Activated CD4-positive, alpha-beta memory T cell treated with anti-CD3 and anti-CD28 coated beads, Interleukin-2, amount 10 ng/mL, durations not matched to agents 7 days and 5 days (primary cell): ENCODE data around the gene HIVEP2. TPM values are rescaled to one million over a fixed set of nuclear protein-coding genes. Genes with fewer than 3 reads are reported as not detected.

Experiments used
- CTCF ChIA-PET: fragments of 350-600 bp; sonication (Branson Sonifier 250); formaldehyde crosslinking; loops from one replicate; lab custom pipeline; 2021; ENCODE audit warnings: antibody characterized with exemption, inconsistent platforms; lab: Charles Lee
- POLR2A ChIA-PET: fragments of 350-600 bp; sonication (Branson Sonifier 250); formaldehyde crosslinking; loops from one replicate; lab custom pipeline; 2021; ENCODE audit warnings: antibody characterized with exemption; lab: Charles Lee
- DNase-seq: peaks from one replicate; pipeline ENCODE4 v3.0.0-alpha.2; 2020
- H3K27ac Mint-ChIP-seq: one replicate; pipeline ENCODE4 v1.8.0; 2021; ENCODE audit warnings: mild to moderate bottlenecking, mixed read lengths
- H3K27me3 Mint-ChIP-seq: one replicate; pipeline ENCODE4 v1.8.0; 2021; ENCODE audit warnings: mixed read lengths
- H3K36me3 Mint-ChIP-seq: one replicate; pipeline ENCODE4 v1.8.0; 2021; ENCODE audit warnings: low read depth, mixed read lengths
- H3K4me1 Mint-ChIP-seq: one replicate; pipeline ENCODE4 v1.8.0; 2021; ENCODE audit warnings: mixed read lengths
- H3K4me3 Mint-ChIP-seq: one replicate; pipeline ENCODE4 v1.8.0; 2021; ENCODE audit warnings: mild to moderate bottlenecking, mixed read lengths
- H3K9me3 Mint-ChIP-seq: one replicate; pipeline ENCODE4 v1.8.0; 2021; ENCODE audit warnings: mixed read lengths
- total RNA-seq, 2 experiments: library from RNA; stranded (reverse); gene quantifications; one replicate each; pipeline ENCODE4 v1.2.3, GENCODE V29; 2021

HIVEP2 gene
- total RNA-seq, 2 experiments from 2014 or later = 30.5 to 32.8 TPM

DNA sequence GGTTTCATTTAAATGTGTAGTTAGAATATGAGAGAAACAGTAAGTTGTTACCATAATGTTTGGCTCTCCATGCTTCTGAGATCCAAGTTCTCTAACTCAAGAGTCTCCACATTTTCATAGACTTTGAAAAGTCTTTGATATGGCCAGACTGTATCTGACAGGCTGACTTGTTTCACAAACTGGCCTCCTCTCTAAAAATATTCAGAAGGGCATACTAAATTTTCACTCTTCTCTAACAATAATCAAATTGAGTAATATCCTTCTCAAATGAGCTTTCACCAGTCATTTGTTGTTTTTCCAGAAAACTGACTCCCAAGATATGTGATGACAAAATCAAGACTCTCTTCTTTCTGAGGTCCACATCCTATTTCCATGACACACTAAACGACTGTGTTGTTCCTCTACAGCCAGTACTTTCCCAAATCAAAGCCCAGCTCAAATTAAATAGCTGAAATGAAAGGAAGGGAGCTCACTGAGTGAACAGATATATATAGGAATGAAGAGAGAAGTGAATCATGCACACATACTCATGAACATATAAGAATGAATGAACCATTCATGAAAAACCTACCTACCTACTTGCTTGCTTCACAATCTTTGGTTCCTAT lies 15.1 kb downstream of the HIVEP2 start:
- H3K4me1 Mint-ChIP-seq = peaks cover 73% of the 10 kb centered on the region
- H3K9me3 Mint-ChIP-seq = no peaks in the 10 kb centered on the region
- no peaks in the 10 kb centered on the region for H3K27me3 Mint-ChIP-seq
- POLR2A ChIA-PET = interaction anchor here (0.6 to 14.4 kb wide), 7 partner anchors 11 to 84 kb away, joined by 3 to 168 read pairs (median 6); partner anchors contain the start of gene HIVEP2
- H3K36me3 Mint-ChIP-seq = peaks cover 16% of the 10 kb centered on the region
- CTCF ChIA-PET = interaction anchor here (1.8 to 2.2 kb wide), 3 partner anchors 11 to 16 kb away, joined by 7 to 9 read pairs (median 7); no protein-coding TSS in a partner anchor
- no peak for DNase-seq
- H3K4me3 Mint-ChIP-seq = no peak overlapping the region
- peak overlapping the region; percentile 12 for H3K27ac Mint-ChIP-seq

DNA sequence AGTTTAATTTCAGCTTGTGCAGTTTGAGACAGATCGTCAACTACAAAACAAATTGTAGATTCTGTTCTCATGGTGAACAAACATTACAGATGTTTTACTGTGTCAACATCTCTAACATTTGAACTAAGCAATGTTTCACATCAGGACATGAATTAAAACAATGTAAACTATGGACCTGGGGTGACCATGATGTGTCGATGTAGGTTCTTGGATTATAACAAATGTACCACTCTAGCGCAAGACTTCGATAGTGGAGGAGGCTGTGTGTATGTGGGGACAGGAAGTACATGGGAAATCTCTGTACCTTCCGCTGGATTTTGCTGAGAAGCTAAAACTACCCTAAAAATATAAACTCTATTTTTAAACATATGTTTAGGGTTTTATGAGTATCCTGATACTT lies 17.1 kb downstream of the HIVEP2 start:
- Mint-ChIP-seq H3K27me3 (no peaks in the 10 kb centered on the region), H3K4me3 (peak overlapping the region; percentile 84), H3K9me3 (no peaks in the 10 kb centered on the region), H3K36me3 (peaks cover 14% of the 10 kb centered on the region), H3K4me1 (peaks cover 54% of the 10 kb centered on the region), H3K27ac (peak overlapping the region; percentile 87)
- CTCF ChIA-PET = interaction anchor here (1.3 to 1.9 kb wide), 6 partner anchors 8 to 71 kb away, joined by 3 to 8 read pairs (median 4); no protein-coding TSS in a partner anchor
- DNase-seq = no peak
- POLR2A ChIA-PET = interaction anchor here (0.7 to 14.4 kb wide), 18 partner anchors 7 to 916 kb away, joined by 3 to 168 read pairs (median 18); partner anchors contain the start of genes HIVEP2 and LTV1

GRCh38 chr6:142927271-142927580 lies 17.8 kb downstream of the HIVEP2 start:
- Mint-ChIP-seq H3K9me3 (no peaks in the 10 kb centered on the region), H3K27ac (peak overlapping the region; percentile 87), H3K27me3 (no peaks in the 10 kb centered on the region), H3K36me3 (peaks cover 14% of the 10 kb centered on the region), H3K4me3 (peak overlapping the region; percentile 84), H3K4me1 (peaks cover 47% of the 10 kb centered on the region)
- DNase-seq = no peak
- CTCF ChIA-PET = interaction anchor here (1.2 to 1.9 kb wide), 8 partner anchors 8 to 77 kb away, joined by 3 to 8 read pairs (median 4); no protein-coding TSS in a partner anchor
- POLR2A ChIA-PET = interaction anchor here (0.6 to 14.4 kb wide), 19 partner anchors 7 to 916 kb away, joined by 3 to 168 read pairs (median 17); partner anchors contain the start of genes HIVEP2 and LTV1

DNA sequence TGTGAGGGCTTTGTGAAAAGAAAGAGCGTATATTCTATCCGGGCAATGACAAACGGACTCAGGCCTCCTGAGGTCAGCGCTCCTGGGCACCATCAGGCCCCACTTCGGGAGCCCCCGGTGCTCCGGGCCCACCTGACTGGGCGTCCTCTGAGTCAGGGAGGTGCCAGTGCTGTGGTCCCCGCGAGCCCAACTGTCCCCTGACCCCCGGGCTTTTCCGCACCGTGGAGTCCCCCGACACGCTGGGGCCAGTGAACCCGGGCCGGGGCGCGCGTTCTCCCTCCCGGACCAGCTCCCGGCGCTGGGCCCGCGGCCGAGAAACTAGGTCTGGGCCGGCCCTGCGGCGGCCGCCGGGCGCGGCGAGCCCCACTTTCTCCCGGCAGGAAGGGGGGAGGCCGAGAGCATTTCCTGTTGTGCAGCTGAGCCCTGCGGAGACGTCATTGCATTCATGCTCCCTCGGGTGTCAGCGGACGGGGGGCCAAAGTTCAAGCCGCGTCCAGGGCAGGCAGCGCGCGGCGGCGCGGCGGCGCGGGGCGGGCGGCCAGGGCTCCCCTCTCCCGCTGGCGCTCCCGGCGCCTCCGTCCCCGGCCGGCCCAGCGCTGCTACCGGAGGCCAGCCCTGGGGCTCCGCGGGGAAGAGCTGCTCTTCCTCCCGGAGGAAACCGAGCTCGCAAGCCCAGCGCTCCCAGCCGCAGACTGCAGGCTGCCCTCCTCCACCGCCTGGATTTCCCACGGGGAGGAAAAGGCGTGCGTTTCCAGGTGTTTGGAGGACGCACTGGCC lies 18.3 kb downstream of the HIVEP2 start:
- ChIA-PET CTCF (interaction anchor here (0.6 to 1.9 kb wide), 10 partner anchors 9 to 233 kb away, joined by 3 to 8 read pairs (median 4); no protein-coding TSS in a partner anchor), POLR2A (interaction anchor here (0.6 to 14.4 kb wide), 24 partner anchors 8 to 917 kb away, joined by 3 to 168 read pairs (median 8); partner anchors contain the start of genes HIVEP2 and LTV1)
- H3K36me3 Mint-ChIP-seq = peaks cover 17% of the 10 kb centered on the region
- peaks cover 42% of the 10 kb centered on the region for H3K4me1 Mint-ChIP-seq
- DNase-seq = peak; percentile 82
- H3K27me3 Mint-ChIP-seq = no peaks in the 10 kb centered on the region
- peak overlapping the region; percentile 84 for H3K4me3 Mint-ChIP-seq
- H3K27ac Mint-ChIP-seq = peak overlapping the region; percentile 87
- no peaks in the 10 kb centered on the region for H3K9me3 Mint-ChIP-seq

- ChIA-PET POLR2A (interaction anchor here (0.6 to 14.4 kb wide), 21 partner anchors 9 to 917 kb away, joined by 3 to 168 read pairs (median 12); partner anchors contain the start of genes HIVEP2 and LTV1), CTCF (interaction anchor here (0.6 to 1.9 kb wide), 8 partner anchors 9 to 233 kb away, joined by 3 to 7 read pairs (median 4); no protein-coding TSS in a partner anchor)
- peaks cover 17% of the 10 kb centered on the region for H3K36me3 Mint-ChIP-seq
- H3K4me1 Mint-ChIP-seq = peaks cover 37% of the 10 kb centered on the region
- no peak for DNase-seq
- no peaks in the 10 kb centered on the region for H3K27me3 Mint-ChIP-seq
- peak overlapping the region; percentile 80 for H3K27ac Mint-ChIP-seq
- no peaks in the 10 kb centered on the region for H3K9me3 Mint-ChIP-seq
- peak overlapping the region; percentile 84 for H3K4me3 Mint-ChIP-seq
Measured at GRCh38 chr6:142926177-142926493, 18.8 kb downstream of the HIVEP2 start.

- no peaks in the 10 kb centered on the region for H3K27me3 Mint-ChIP-seq
- peaks cover 17% of the 10 kb centered on the region for H3K36me3 Mint-ChIP-seq
- peaks cover 37% of the 10 kb centered on the region for H3K4me1 Mint-ChIP-seq
Measured at GRCh38 chr6:142925575-142926110, 19.3 kb downstream of the HIVEP2 start.

DNA sequence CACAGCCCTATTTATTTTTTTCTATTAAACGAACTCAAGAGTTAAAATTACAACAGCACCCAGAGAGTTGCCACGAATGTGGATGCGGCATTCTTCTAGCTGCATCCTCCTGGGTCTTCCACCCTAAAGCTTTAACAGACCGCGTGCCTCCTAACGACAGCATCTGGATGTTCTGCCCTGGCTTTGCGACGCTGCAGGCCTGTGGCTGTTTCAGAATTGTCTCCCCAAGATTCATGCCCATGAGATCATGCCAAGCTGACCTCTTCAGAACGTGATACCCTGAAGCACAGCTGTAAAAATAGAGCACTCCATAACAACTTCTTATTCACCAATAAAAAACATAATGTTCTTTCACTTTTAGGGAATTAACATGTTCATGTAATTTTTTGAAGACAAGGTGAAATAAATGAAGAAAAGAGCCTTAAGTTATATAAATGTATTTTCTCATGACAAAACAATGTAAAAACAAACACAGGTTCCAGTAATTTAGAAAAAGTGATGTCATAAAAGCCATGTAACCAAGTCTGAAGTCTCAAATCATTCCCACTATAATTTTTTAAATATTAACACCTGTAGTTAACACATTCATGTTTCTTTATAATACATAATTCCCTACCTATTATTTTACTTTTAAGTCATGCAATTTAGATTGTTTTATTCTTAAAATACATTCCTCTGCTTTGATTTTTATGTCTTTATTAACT lies 26.5 kb downstream of the HIVEP2 start:
- peaks cover 27% of the 10 kb centered on the region for H3K36me3 Mint-ChIP-seq
- peaks cover 46% of the 10 kb centered on the region for H3K4me1 Mint-ChIP-seq
- POLR2A ChIA-PET = interaction anchor here (0.6 to 8.0 kb wide), 7 partner anchors 9 to 28 kb away, joined by 3 to 81 read pairs (median 4); no protein-coding TSS in a partner anchor
- no peak for DNase-seq
- H3K27me3 Mint-ChIP-seq = no peaks in the 10 kb centered on the region
- no peaks in the 10 kb centered on the region for H3K9me3 Mint-ChIP-seq
- CTCF ChIA-PET = no interaction called here
- no peak overlapping the region for H3K4me3 Mint-ChIP-seq
- no peak overlapping the region for H3K27ac Mint-ChIP-seq

More at GRCh38 chr6:142925575-142926110, 19.3 kb downstream of the HIVEP2 start:
- ChIA-PET CTCF (interaction anchor here (0.6 to 1.9 kb wide), 9 partner anchors 9 to 501 kb away, joined by 3 to 7 read pairs (median 4); no protein-coding TSS in a partner anchor), POLR2A (interaction anchor here (0.9 to 14.4 kb wide), 16 partner anchors 9 to 177 kb away, joined by 3 to 168 read pairs (median 22); partner anchors contain the start of gene HIVEP2)
- H3K4me3 Mint-ChIP-seq = no peak overlapping the region
- H3K27ac Mint-ChIP-seq = peak overlapping the region; percentile 44
- DNase-seq = no peak
- H3K9me3 Mint-ChIP-seq = no peaks in the 10 kb centered on the region

- H3K4me3 Mint-ChIP-seq = no peak overlapping the region
- H3K4me1 Mint-ChIP-seq = peaks cover 60% of the 10 kb centered on the region
- no peaks in the 10 kb centered on the region for H3K9me3 Mint-ChIP-seq
- no peak overlapping the region for H3K27ac Mint-ChIP-seq
- H3K36me3 Mint-ChIP-seq = peaks cover 29% of the 10 kb centered on the region
- ChIA-PET CTCF (interaction anchor here (1.6 kb wide), 1 partner anchor 9 kb away, joined by 5 read pairs; no protein-coding TSS in a partner anchor), POLR2A (interaction anchor here (0.8 to 8.0 kb wide), 4 partner anchors 10 to 44 kb away, joined by 3 to 81 read pairs (median 4); no protein-coding TSS in a partner anchor)
- H3K27me3 Mint-ChIP-seq = no peaks in the 10 kb centered on the region
- DNase-seq = no peak
Measured at GRCh38 chr6:142916881-142917280, 28.1 kb downstream of the HIVEP2 start.

- CTCF ChIA-PET = no interaction called here
- H3K27ac Mint-ChIP-seq = peak overlapping the region; percentile 27
- POLR2A ChIA-PET = interaction anchor here (1.2 to 8.0 kb wide), 5 partner anchors 12 to 95 kb away, joined by 3 to 81 read pairs (median 12); partner anchors contain the start of gene HIVEP2
- H3K9me3 Mint-ChIP-seq = no peaks in the 10 kb centered on the region
- H3K27me3 Mint-ChIP-seq = no peaks in the 10 kb centered on the region
- H3K4me1 Mint-ChIP-seq = peaks cover 68% of the 10 kb centered on the region
- no peak overlapping the region for H3K4me3 Mint-ChIP-seq
- H3K36me3 Mint-ChIP-seq = peaks cover 27% of the 10 kb centered on the region
- no peak for DNase-seq
Measured at GRCh38 chr6:142914937-142915697, 29.9 kb downstream of the HIVEP2 start.

DNA sequence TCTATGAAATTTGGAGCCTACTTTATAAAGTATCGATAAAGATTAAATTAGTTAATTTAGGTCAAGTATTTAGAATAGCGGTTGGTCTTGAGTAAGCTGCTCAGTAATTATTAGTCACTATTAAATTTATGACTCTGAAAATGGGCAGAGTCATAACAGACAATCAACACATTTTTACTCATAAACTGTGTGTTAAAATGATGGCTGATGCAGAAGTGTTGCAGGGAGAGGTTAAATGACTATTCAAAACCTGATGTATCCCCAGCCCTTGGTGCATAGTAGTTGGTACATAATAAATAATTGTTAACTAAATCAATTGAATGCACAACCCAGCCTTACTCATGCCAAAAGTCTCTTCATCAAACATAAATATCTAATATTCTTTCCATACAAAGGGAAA lies 30.6 kb downstream of the HIVEP2 start:
- H3K36me3 Mint-ChIP-seq = peaks cover 27% of the 10 kb centered on the region
- CTCF ChIA-PET = interaction anchor here (0.7 to 2.0 kb wide), 4 partner anchors 8 to 32 kb away, joined by 3 to 7 read pairs (median 4); no protein-coding TSS in a partner anchor
- POLR2A ChIA-PET = interaction anchor here (0.8 to 8.0 kb wide), 12 partner anchors 11 to 95 kb away, joined by 3 to 81 read pairs (median 8); partner anchors contain the start of gene HIVEP2
- no peaks in the 10 kb centered on the region for H3K27me3 Mint-ChIP-seq
- H3K27ac Mint-ChIP-seq = peak overlapping the region; percentile 99
- H3K4me3 Mint-ChIP-seq = no peak overlapping the region
- no peaks in the 10 kb centered on the region for H3K9me3 Mint-ChIP-seq
- H3K4me1 Mint-ChIP-seq = peaks cover 68% of the 10 kb centered on the region
- no peak for DNase-seq

DNA sequence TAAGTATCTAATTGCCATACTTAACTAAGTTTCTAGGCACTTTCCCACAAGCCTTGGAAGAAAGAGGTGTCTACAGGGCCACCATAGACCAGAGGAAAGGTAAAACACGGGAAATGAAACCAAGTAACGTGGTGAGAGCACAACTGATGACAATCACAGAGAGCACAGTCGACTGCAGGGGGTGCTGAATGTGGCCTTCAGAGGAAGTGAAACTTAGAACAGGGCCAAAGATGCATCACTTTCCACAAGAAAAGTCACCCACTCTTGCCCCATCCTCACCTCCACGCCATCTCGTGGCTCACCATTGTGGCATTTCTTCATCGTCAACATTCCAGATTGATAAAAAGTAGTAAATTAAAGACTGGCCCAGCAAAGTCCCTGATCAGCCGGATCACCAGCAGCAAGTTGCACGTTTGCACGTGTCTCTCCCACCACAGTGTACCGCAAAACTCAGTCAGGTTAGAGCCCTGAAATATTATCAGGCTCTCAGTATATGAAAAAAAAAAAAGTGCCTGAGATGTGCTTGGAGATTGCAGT lies 31.4 kb downstream of the HIVEP2 start:
- ChIA-PET CTCF (interaction anchor here (0.7 to 2.0 kb wide), 8 partner anchors 9 to 32 kb away, joined by 3 to 7 read pairs (median 4); no protein-coding TSS in a partner anchor), POLR2A (interaction anchor here (0.7 to 8.0 kb wide), 18 partner anchors 10 to 94 kb away, joined by 3 to 81 read pairs (median 6); partner anchors contain the start of gene HIVEP2)
- DNase-seq = peak; percentile 81
- Mint-ChIP-seq H3K4me3 (peak overlapping the region; percentile 75), H3K27ac (peak overlapping the region; percentile 99), H3K9me3 (no peaks in the 10 kb centered on the region), H3K27me3 (no peaks in the 10 kb centered on the region), H3K4me1 (peaks cover 67% of the 10 kb centered on the region), H3K36me3 (peaks cover 24% of the 10 kb centered on the region)
